ENCODE results near the gene DIRAS1. TPM values are rescaled to one million over a fixed set of nuclear protein-coding genes. Genes with fewer than 3 reads are reported as not detected.

Gene DIRAS1
- total RNA-seq, 1 donor from 2014 or later: 10.8 TPM

- Mint-ChIP-seq H3K4me3 (ENCODE audit: low read depth) (no peak overlapping the region), H3K9me3 (ENCODE audit: low read depth) (no peaks in the 10 kb centered on the region), H3K27ac (no peak overlapping the region), H3K4me1 (ENCODE audit: low read depth) (peaks cover 4% of the 10 kb centered on the region), H3K36me3 (ENCODE audit: insufficient read depth) (peaks cover 11% of the 10 kb centered on the region), H3K27me3 (no peaks in the 10 kb centered on the region)
- no peak for DNase-seq (ENCODE audit: low spot score, unreplicated experiment)
- TF ChIP-seq CTCF (IDR thresholded peaks at IDR 0.05; ENCODE audit: unreplicated experiment): no peak
Observed at GRCh38 chr19:2734589-2735288, 13.6 kb upstream of the DIRAS1 start.

- DNase-seq (ENCODE audit: low spot score, unreplicated experiment): no peak
- H3K9me3 Mint-ChIP-seq (ENCODE audit: low read depth): no peaks in the 10 kb centered on the region
- H3K36me3 Mint-ChIP-seq (ENCODE audit: insufficient read depth): peaks cover 11% of the 10 kb centered on the region
- H3K4me3 Mint-ChIP-seq (ENCODE audit: low read depth): no peak overlapping the region
- no peak overlapping the region for H3K27ac Mint-ChIP-seq
- TF ChIP-seq CTCF (IDR thresholded peaks at IDR 0.05; ENCODE audit: unreplicated experiment): no peak
- peaks cover 1% of the 10 kb centered on the region for H3K4me1 Mint-ChIP-seq (ENCODE audit: low read depth)
- H3K27me3 Mint-ChIP-seq: no peaks in the 10 kb centered on the region
Observed at GRCh38 chr19:2733930-2734588, 12.9 kb upstream of the DIRAS1 start.

- H3K4me1 Mint-ChIP-seq (ENCODE audit: low read depth): no peaks in the 10 kb centered on the region
- H3K9me3 Mint-ChIP-seq (ENCODE audit: low read depth): no peaks in the 10 kb centered on the region
- no peak overlapping the region for H3K27ac Mint-ChIP-seq
- no peak for TF ChIP-seq CTCF (IDR thresholded peaks at IDR 0.05; ENCODE audit: unreplicated experiment)
- H3K36me3 Mint-ChIP-seq (ENCODE audit: insufficient read depth): peaks cover 11% of the 10 kb centered on the region
- H3K4me3 Mint-ChIP-seq (ENCODE audit: low read depth): no peak overlapping the region
- no peak for DNase-seq (ENCODE audit: low spot score, unreplicated experiment)
- peaks cover 7% of the 10 kb centered on the region for H3K27me3 Mint-ChIP-seq
Observed at GRCh38 chr19:2732883-2733282, 11.7 kb upstream of the DIRAS1 start.

GRCh38 chr19:2732157-2732725 is 11.1 kb upstream of the DIRAS1 start:
- Mint-ChIP-seq H3K9me3 (ENCODE audit: low read depth) (no peaks in the 10 kb centered on the region), H3K36me3 (ENCODE audit: insufficient read depth) (peaks cover 11% of the 10 kb centered on the region), H3K4me1 (ENCODE audit: low read depth) (no peaks in the 10 kb centered on the region), H3K27me3 (peaks cover 14% of the 10 kb centered on the region), H3K27ac (no peak overlapping the region), H3K4me3 (ENCODE audit: low read depth) (no peak overlapping the region)
- TF ChIP-seq CTCF (IDR thresholded peaks at IDR 0.05; ENCODE audit: unreplicated experiment): no peak
- DNase-seq (ENCODE audit: low spot score, unreplicated experiment): no peak

GRCh38 chr19:2731181-2731995 is 10.2 kb upstream of the DIRAS1 start:
- H3K36me3 Mint-ChIP-seq (ENCODE audit: insufficient read depth): peaks cover 6% of the 10 kb centered on the region
- H3K4me3 Mint-ChIP-seq (ENCODE audit: low read depth): no peak overlapping the region
- H3K9me3 Mint-ChIP-seq (ENCODE audit: low read depth): no peaks in the 10 kb centered on the region
- no peak overlapping the region for H3K27ac Mint-ChIP-seq
- no peak for DNase-seq (ENCODE audit: low spot score, unreplicated experiment)
- no peaks in the 10 kb centered on the region for H3K4me1 Mint-ChIP-seq (ENCODE audit: low read depth)
- no peak for TF ChIP-seq CTCF (IDR thresholded peaks at IDR 0.05; ENCODE audit: unreplicated experiment)
- peaks cover 19% of the 10 kb centered on the region for H3K27me3 Mint-ChIP-seq
